ENCODE measurements around the gene IL7R.
A peak's percentile ranks its signal among the peaks of the same experiment; 100 is the strongest.
"Not testable (repeated sequence)": the region's sequence is repeated elsewhere in the genome, so short reads cannot be mapped to it uniquely, and the experiment has no call there.

The IL7R gene

DNA sequence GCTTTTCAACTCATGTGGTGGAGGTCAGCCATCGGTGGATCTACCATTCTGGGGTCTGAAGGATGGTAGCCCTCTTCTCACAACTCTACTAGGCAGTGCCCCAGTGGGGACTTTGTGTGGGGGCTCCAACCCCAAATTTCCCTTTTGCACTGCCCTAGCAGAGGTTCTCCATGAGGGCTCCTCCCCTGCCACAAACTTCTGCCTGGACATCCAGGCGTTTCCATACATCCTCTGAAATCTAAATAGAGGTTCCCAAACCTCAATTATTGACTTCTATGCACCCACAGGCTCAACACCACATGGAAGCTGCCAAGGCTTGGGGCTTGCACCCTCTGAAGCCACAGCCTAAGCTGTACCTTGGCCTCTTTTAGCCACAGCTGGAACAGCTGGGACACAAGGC is 11.2 kb upstream of the IL7R start:
- DNase-seq, result not testable (repeated sequence)

DNA sequence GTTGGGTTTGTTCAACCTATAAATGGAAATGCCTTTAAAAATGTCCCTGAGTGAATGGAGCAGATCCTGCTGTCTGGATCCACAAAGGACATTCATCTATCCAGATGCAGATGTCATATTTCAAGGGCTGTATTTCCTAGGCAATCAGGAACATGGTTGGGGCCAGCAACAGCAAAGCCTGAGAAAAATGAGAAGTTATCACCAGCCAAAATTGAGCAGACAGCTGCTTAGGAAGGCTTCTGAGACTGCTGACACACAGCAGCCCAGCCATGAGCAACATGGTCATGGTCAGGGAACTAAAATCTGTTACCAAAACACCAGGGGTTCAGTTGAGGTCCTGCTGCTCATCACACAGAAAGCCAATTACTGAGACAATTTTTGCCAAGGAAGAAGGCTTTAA is 9.2 kb upstream of the IL7R start:
- DNase-seq, result no peak

DNA sequence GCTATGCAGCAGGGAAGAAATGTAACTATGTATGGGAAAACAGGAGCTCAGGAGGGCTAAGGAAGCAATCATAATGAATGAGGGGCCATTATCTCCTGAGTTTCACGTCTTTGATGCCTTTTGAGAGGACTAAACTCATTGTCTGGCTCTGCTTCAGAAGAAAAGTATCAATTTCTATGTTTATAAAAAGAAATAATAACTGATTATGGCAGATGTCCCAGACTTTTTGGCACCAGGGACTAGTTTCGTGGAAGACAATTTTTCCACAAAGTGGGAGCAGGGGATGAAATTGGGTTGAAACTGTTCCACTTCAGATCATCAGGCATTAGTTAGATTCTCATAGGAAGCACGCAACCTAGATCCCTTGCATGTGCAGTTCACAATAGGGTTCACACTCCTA is 8.7 kb upstream of the IL7R start:
- DNase-seq, result no peak

DNA sequence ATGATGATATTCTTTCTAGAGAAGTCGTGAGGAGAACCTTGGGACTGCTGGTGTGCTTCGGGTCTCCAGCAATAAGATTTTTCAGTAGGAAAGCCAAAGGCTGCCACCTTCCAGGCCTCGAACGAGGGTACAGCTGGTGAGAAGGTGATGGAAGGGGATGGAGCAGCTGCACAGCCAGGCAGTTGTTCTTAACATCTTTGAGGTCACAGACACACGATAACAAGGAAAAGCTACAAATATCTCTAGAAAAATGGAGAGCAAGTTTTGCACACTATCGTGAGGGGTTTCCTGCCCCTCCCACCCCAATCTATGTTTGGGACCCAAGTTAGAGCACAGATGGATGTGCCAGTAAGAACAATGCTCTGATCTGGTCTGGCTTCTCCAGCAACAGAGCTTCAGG is 6.8 kb upstream of the IL7R start:
- no peak for DNase-seq

DNA sequence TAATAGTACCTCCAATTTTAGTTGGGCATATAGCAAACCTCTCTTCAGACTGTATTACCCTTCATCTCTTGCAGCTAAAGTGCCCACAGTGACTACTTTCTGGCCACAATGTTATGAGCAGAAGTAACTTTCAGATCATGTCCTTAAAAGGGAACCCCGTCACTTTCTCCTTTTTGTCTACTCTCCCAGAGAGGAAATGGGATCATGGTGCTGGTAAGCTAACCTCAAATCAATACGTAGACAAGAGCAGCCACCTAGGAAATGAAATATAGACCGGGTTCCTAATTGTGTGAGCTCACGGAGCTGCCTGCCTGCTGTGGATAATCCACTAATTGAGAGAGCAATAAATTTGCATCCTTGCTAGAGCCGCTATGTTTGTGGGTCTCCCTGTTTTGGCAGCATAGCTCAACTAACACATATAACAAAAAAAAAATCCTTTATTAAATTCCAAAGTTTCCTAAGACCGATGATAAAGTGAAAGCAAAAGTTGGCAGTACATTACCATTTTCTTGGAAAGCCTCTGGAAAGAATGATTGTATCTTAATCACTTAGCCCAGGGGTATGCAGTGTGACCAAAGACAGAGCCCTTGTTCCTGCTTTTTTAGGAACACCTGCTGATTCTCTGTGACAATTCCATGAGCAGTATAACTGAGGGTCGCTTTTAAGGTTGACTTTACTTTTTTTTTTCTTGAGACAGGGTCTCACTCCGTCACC is 5.6 kb upstream of the IL7R start:
- DNase-seq, result no peak

DNA sequence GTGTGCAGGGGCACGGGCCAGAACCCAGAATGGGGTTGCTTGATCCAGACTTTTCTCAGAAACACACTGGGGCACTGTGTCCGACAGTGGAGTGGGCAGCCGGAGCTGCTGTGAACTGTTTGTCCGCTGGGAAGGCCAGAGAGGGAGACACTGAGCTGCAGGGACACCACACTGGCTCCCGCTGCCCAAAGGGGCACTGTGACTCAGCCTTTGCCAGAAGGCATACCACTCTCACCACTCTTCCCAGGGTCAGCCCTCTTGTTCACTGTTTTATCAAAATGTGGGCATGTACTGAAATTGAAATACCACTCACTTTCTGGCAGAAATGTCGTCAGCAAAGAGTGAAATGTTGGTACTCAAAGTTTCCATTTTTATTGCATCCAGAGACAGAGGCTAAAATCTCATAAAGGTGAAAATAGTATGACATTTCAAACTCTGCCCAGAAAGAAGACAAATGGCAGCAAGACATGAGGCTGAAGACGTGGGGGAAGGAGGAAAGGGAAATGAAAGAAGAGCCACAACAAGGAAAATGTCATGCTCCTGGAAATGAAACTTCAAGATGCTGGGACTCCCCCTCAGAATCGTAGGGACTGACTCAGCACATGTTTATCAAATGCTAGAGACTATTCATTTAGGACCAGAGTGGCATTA is 4.5 kb upstream of the IL7R start:
- DNase-seq, result peak; percentile 87

DNA sequence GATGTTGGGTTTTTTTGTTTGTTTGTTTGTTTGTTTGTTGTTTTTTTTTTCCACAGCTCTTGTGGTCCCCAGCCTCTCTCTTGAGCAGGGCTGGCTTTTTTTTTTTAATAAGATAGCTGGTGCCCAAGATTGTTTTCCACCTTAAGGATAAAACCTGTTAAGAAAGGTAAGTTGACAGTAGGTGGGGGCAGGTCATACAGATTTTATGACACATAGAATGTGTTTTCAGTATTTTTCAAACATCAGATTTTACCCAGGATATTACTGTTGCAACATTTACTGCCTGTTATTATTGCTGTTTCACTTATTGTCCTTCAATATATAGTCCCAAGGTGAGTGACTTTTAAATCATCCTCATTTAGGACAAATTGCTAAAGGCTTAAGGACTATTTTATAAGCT is 3.9 kb upstream of the IL7R start:
- DNase-seq, result no peak

DNA sequence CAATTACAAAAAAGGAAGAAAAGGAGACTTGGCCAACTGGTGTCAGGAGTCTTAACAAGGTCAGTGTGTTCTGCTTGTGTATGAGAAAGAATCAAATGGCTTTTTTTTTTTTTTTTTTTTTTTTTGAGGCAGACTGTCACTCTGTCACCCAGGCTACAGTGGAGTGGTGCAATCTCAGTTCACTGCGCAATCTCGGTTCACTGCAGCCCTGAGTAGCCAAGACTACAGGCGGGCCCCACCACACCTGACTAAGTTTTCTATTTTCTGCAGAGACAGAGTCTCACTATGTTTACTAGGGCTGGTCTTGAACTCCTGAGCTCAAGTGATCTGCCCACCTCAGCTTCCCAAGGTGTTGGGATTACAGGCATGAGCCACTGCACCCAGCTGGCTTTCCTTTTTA is 3.1 kb upstream of the IL7R start:
- peak; percentile 86 for DNase-seq

DNA sequence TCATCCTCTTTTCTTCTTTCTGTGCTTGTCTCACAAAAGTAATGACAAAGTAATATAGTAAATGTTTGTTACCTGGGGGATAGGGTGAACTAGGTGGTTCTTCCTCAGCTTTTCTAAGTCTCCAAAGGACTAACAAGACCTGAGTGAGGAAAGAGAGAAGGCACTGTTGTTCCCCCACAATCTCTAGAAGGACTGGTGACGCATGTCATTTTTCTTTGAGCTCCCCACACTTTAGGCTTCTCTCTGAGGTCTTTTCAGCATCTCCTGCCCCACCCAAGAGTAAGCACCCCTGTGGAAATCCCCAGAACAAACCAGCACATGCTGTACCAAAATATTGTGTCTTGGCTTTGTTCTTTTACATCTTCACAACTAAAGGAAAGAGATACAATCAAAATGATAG is 2.4 kb upstream of the IL7R start:
- peak; percentile 89 for DNase-seq

DNA sequence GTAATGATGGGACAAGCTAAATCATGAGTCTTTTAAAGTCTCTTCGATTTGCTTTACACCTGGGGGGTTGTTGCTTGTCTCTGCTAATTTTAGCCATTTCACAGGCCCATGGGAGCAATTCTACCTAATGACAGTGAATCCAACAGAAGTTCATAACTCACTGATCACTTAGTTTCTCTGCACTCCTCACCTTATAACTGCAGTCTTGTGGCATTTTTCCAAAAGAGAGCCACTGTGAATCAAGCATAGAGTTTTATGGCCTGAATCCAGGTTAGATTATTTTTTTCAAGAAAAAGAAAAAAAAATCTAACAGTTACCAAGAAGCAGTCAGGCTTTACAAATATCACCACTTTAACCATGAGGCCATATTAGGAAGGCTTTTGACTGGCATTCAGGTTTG is 1.5 kb upstream of the IL7R start:
- no peak for DNase-seq

DNA sequence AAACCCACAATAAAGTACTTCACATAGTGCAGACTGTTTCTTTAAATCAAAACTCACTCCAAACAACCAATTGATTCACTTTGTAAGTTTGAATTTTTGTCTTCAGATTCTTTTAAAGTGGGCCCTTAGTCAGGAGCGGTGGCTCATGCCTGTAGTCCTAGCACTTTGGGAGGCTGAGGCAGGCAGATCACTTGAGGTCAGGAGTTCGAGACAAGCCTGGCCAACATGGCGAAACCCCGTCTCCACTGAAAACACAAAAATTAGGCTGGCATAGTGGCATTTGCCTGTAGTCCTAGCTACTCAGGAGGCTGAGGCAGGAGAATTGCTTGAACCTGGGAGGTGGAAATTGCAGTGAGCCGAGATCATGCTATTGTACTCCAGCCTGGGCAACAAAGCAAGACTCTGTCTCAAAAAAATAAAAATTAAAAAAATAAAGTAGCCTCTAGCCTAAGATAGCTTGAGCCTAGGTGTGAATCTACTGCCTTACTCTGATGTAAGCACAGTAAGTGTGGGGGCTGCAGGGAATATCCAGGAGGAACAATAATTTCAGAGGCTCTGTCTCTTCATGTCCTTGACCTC is 416 bp upstream of the IL7R start:
- DNase-seq, result not testable (repeated sequence)

DNA sequence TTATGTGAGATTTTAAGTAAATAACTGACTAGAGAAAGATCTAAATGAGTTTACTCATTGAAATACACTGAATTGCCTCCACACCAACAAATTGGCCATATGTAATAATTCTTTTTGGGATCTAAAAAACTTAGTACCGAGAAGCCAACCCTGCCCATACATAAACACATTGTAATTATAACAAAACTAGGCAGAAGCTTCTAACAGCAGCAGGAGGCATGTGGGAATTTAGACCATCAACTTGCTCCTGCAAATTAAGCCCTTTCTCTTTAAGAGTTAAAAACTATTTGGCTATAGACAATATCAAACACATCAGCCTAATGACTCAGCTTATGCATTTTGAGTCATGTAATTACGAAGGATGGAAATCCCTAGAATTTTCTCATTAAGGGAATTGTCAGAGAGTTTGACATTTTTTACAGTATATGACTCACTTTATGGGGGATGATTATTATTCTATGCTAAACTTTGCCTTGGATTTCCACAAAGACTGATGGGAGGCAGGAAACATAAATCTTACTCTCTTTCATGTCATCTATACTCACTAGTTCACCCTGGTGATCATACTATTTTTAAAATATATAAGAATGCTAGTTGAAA is 1.0 kb downstream of the IL7R start:
- peak; percentile 70 for DNase-seq

DNA sequence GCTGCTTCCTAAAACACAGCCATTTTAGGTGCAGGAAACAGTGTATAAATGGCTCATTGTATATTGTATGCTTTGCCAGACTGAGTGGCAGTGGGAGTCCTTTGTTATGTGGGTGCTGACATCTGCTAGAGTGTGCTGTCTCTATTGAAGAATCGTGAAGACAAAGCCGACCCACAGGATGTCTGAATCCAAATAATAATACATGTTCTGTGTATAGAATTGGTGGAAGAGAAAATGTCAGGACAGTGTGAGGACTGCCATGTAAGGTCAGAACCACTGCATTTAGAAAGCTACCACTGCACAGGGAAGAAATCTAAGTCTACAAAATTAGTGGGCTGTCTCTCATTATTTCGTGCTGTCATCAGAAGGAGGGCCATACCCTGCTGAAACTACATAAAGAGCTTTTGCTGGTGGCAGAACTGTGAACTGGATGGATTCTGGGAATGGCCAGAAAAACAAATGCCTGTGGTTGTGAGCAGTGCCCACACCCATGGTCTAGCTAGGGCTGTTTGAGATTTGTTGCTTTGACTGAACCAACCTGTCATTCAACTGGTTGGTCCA is 2.5 kb downstream of the IL7R start:
- peak; percentile 61 for DNase-seq

DNA sequence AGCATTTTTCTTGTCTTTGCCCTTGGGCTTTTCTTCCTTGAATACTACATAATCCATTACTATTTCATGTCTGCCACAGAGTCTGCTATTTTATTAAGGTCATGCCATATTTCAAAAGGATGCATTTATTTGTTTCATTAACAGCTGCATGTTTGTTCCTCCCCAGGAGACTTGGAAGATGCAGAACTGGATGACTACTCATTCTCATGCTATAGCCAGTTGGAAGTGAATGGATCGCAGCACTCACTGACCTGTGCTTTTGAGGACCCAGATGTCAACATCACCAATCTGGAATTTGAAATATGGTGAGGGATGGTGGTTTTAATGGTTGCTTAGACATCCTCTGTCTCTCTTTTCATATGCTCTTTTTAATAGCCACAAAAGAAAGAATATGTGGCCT is 4.0 kb downstream of the IL7R start:
- DNase-seq, result no peak

DNA sequence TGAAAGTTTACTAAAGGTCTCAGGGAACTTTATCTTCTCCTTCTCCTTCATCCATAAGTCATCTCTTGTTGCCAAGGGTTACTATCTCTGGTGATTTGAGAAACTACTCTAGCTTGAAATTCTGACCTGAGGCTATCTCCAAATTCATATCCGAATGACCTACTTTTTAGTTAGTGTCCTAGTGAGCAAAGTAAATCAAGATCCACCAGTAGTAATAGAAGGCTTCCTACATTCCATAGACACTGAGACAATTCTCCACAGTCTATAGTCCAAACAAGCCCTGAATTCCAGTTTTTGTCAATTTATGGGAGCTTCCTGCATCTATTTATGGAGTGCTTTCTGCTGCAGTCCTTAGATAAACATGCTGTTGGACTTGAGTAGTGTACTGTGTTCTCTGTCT is 5.0 kb downstream of the IL7R start:
- DNase-seq, result no peak

DNA sequence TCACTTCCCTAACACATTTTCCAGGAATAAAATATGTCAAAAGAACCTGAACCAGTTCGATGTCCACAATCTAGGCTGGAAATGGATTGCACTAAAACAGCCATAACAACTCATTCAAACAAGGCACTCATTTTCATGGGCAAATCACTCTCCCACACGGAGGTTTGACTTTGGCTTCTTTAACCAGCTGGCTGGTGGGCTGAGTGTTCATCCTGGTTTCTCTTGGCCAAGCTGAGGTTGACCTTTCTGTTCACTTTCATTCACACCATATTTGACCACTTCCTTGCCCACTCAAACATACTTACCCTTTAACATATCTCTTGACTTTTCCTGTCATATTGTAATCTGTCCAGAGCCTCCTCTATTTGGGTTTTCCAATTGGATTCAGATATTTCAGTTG is 5.4 kb downstream of the IL7R start:
- DNase-seq, result no peak

DNA sequence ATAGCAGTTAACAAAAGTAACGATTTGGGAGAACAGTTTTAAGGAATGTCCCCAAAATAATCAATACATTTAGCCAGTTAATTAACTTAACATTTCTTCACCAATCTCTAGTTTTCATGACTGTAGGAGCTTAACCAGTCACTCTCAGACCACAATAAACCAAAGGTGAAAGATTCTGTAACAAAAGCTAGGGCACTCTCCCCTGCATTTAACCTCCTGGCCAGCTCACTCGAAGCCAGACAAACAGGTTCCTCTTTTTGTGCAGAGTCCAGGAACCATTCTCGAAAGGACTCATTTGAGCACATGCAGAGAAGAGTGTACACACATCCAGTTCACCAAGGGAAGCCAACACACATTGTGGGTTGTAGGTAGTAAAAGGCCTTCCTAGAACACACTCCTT is 6.5 kb downstream of the IL7R start:
- DNase-seq, result peak; percentile 64

DNA sequence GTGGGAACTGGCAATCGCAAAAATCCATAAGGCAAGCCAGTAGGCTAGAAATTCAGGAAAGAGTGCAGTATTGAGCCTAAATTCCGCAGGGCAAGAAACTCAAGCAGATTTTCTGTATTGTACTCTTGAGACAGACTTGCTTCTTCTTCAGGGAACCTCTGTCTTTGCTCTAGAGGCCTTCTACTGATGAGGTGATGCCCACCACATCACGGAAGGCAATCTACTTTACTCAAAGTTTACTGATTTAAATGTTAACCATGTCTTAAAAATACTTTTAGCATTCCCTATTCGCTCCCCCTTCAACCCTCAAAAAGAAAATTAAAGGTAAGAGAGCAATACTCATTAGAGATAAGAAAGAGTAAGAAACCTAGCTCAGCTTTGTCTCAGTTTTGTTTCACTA is 11.3 kb downstream of the IL7R start:
- DNase-seq, result no peak

DNA sequence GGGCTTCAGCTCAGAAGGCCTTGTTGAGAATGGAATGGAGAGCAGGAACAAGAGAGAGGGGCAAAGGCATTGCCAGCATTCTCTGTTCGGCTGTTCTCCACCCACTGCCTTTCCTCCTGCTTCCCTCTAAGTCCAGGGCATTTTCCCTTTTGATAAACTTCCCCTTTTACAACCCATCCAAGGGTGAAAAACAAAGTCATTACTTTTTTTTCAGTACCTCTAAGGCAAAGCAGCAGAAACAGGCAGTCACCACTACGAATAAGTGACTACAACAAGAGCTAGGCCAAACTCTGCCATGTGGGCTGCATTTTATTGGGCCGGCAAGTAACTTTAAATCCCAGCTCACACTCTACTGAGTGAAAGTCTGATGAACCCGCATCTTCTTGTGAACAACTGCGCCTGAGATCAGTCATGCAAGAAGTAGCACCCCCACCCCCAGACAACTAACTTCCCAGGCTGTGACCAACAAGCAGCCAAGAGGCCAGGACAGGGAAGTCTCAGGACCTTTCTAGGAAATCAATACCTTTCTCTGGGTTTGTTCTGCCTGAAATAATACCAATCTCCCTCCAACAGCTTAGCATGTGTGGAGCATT is 13.1 kb downstream of the IL7R start:
- no peak for DNase-seq

DNA sequence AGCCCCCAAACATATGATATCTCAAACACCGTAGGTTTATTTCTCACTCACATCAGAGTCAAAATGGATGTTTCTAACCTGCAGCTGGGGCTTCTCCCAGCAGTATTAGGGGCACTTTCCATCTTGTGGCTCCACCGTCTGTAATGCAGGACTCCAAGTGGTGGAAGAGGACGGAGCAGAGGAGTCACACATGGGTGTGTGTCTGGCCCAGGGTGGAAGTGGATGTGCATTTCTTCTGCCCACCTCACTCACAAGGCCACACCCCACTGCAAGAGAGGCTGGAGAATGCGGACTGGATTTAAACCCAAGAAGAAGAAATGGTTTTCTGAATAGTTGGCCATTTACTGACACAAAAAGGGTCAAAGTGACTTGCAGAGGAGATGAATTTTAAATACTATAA is 13.9 kb downstream of the IL7R start:
- DNase-seq, result no peak

DNA sequence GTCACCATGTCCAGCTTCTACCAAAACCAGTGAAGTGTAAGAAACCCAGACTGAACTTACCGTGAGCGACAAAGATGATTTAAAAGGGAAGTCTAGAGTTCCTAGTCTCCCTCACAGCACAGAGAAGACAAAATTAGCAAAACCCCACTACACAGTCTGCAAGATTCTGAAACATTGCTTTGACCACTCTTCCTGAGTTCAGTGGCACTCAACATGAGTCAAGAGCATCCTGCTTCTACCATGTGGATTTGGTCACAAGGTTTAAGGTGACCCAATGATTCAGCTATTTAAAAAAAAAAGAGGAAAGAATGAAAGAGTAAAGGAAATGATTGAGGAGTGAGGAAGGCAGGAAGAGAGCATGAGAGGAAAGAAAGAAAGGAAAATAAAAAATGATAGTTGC is 19.8 kb downstream of the IL7R start:
- DNase-seq, result peak; percentile 46

DNA sequence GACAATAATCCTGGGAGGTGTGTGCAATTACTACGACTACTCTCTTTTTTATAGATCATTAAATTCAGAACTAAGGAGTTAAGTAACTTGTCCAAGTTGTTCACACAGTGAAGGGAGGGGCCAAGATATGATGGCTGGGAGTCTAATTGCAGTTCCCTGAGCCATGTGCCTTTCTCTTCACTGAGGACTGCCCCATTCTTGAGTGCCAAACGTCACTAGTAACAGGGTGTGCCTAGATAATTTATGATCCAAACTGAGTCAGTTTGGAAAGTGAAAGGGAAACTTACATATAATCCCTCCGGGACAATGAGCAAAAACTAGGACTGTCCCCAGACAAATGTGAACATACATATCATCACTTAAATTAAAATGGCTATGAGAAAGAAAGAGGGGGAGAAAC is 20.2 kb downstream of the IL7R start:
- no peak for DNase-seq

DNA sequence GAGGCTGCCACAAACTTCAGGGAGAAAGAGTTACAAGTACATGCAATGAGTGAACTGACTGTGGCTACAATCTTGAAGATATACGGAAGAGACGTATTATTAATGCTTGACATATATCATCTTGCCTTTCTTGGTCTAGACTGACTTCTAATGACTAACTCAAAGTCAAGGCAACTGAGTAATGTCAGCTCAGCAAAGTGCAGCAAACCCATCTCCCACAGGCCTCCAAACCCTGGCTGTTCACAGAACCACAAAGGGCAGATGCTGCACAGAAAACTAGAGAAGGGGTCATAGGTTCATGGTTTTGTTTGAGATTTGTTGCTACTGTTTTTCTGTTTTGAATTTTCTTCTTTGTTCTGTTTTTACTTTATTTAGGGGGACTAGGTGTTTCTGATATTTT is 21.0 kb downstream of the IL7R start:
- no peak for DNase-seq

DNA sequence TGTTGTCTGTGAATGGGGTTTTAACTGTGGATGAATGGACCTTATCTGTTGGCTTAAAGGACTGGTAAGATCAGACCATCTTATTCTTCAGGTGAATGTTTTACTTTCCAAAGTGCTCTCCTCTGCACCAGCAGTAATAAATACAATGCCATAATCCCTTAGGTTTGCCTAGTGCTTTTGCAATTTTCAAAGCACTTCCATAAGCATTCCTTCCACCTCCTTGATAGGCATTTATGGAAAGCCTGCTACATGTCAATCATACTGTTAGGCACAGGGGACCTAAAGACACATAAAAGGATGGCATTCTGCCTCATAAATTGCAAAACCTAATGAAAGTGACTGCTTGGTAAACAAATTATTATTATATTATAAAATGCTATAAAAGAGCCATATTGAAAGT is 21.4 kb downstream of the IL7R start:
- no peak for DNase-seq
